Right lobe of liver (tissue), 4 donors: ENCODE data around the gene RBCK1.

ENCODE experiments used
- CTCF ChIP-seq, 4 donors: fragments of 200-600 bp in 3 of 4; fragments of 450-650 bp in 1 of 4; IDR thresholded peaks; one replicate each; pipeline versions ENCODE4 v1.5.1 to v1.8.0; 2016 to 2022; ENCODE audit warnings: antibody characterized with exemption in 4 of 4, mild to moderate bottlenecking in 2 of 4
- POLR2A ChIP-seq: fragments of 450-650 bp; IDR thresholded peaks from one replicate; pipeline ENCODE4 v1.6.1; 2017; ENCODE audit warnings: antibody characterized with exemption, mild to moderate bottlenecking
- donor health status: DM: no; HTN: no; CAD: no.
- donor health status: DM: no; HTN: no; CAD: no.
- donor health status: DM: no; HTN: yes; CAD: no.

DNA sequence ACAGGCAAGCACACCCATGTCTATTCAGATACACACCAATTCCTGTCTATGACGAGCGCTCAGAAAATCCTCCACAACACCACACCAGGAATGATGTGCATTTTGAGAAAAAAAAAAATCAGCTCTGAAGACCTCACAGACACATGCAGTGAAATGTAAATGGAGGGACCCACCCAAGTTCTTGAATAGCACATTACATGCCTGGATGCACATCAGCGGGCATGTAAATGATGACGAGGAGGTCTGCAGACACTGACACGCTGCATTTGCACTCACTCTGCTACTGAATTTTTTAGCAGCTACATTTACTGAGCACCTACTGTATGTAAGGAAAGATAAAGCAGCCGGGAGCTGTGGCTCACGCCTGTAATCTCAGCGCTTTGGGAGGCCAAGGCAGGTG, 46.5 kb upstream of the RBCK1 start:
- TF ChIP-seq CTCF (IDR thresholded peaks at IDR 0.05) (no peak), POLR2A (no peak)
